PC-3 (cell line): Measurements from ENCODE around the gene CLRN3.

Experiments used
- CTCF ChIP-seq: fragments of 300-600 bp; sonication (generic); conservative IDR thresholded peaks from 2 replicates; pipeline ENCODE4 v1.5.1; 2017; ENCODE audit warnings: antibody characterized with exemption, low read depth, mild to moderate bottlenecking, low read length
- EZH2 ChIP-seq: fragments of 300-600 bp; sonication (generic); IDR thresholded peaks from one replicate; pipeline ENCODE4 v1.6.1; 2017; ENCODE audit warnings: antibody characterized with exemption, mild to moderate bottlenecking, low read length; ENCODE audit not compliant: unreplicated experiment
- EZH2phosphoT487 ChIP-seq: fragments of 300-600 bp; sonication (generic); IDR thresholded peaks from 2 replicates; pipeline ENCODE4 v1.6.1; 2018; ENCODE audit warnings: mild to moderate bottlenecking, antibody characterized with exemption, low read length, borderline replicate concordance

GRCh38 chr10:127889605-127890195 is 3.0 kb downstream of the CLRN3 start:
- TF ChIP-seq EZH2phosphoT487 = no peak
- TF ChIP-seq EZH2 = no peak
- TF ChIP-seq CTCF = no peak
